HEK293 (cell line): Measurements from ENCODE around the gene BRMS1.

Experiments used
- CTCF ChIP-seq: fragments of 450-650 bp; formaldehyde crosslinking; IDR thresholded peaks from 2 replicates; pipeline ENCODE4 v1.5.1; 2016; ENCODE audit warnings: missing biosample characterization, missing genetic modification characterization
- OVOL3 ChIP-seq: fragments of 450-650 bp; formaldehyde crosslinking; IDR thresholded peaks from 2 replicates; pipeline ENCODE4 v1.5.1; 2016; ENCODE audit warnings: missing biosample characterization, missing genetic modification characterization
- ZFP37 ChIP-seq: fragments of 450-650 bp; formaldehyde crosslinking; IDR thresholded peaks from 2 replicates; pipeline ENCODE4 v1.5.1; 2016; ENCODE audit warnings: missing biosample characterization, missing genetic modification characterization
- ZNF398 ChIP-seq: fragments of 450-650 bp; formaldehyde crosslinking; IDR thresholded peaks from 2 replicates; pipeline ENCODE4 v1.5.1; 2017; ENCODE audit warnings: missing biosample characterization, missing genetic modification characterization

- TF ChIP-seq ZFP37 (tag by site-specific recombination): no peak
- TF ChIP-seq OVOL3: no peak
- TF ChIP-seq ZNF398 (tag by site-specific recombination): no peak
- TF ChIP-seq CTCF: no peak
Measured at GRCh38 chr11:66366844-66367477, 22.1 kb upstream of the BRMS1 start.
